Muscle of back (tissue), 11 donors: ENCODE data around the gene RARRES2. TPM values are rescaled to one million over a fixed set of nuclear protein-coding genes. Genes with fewer than 3 reads are reported as not detected.
"Not testable (repeated sequence)": the region's sequence is repeated elsewhere in the genome, so short reads cannot be mapped to it uniquely, and the experiment has no call there.

ENCODE experiments used
- DNase-seq, 3 donors: peaks; one replicate each; pipeline versions ENCODE4 v3.0.0 to v3.0.0-alpha.2; 2013
- polyA plus RNA-seq, 10 donors: library from polyadenylated mRNA; unstranded; fragments of 120-200 nt; gene quantifications; one replicate each; pipeline ENCODE4 v1.2.1, GENCODE V29; 2013; ENCODE audit not compliant: insufficient read length in 10 of 10

The RARRES2 gene
- polyA plus RNA-seq, 10 donors = 35.4 to 70.6 (median 47.5) TPM

GRCh38 chr7:150296802-150297201 lies 44.6 kb downstream of the RARRES2 start:
- DNase-seq = not testable (repeated sequence)

DNA sequence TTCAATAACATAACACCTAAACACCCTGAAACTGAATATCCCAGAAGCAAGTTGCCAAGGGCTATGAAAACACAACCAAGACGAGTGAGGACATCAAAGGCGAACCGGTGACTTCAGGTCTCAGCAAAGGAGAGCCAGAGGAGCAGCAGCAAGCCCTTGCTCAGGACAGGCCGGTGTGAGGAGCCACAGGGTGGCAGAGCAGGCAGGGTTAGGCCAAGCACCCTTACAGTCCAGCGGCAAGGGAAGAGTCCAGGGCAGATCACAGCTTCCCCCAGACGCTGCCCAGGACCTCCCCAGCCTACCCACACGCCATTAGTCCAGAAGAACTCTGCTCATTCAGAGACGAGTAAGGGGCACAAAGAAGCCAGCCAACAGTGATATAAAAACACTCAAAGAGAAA lies 45.8 kb downstream of the RARRES2 start:
- not testable (repeated sequence) for DNase-seq

- not testable (repeated sequence) for DNase-seq
Measured at GRCh38 chr7:150295027-150295426, 46.4 kb downstream of the RARRES2 start.

DNA sequence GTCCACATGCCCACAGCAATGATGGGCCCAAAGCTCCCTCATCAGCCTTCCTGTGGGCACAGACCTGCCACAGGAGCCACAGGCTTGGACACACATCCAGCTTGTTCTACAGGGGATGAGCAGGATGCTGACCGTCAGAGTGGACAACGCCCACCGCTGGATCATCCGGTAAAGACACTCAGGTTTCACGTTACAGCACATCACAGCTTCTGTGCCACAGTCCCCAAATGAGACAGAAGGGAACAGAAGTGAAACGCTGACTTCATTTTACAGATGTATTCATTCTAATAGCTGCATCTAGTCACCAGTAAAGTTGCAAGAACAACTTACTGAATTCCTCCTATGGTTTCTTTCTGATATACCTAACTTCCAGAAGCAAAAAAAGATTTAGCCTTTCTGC lies 51.1 kb downstream of the RARRES2 start:
- not testable (repeated sequence) for DNase-seq

- DNase-seq = not testable (repeated sequence)
Measured at GRCh38 chr7:150288816-150289215, 52.6 kb downstream of the RARRES2 start.

Other genes with a start within 250 kb of the RARRES2 start
- gene LRRC61, start 18.3 kb downstream of the RARRES2 start, polyA plus RNA-seq = 1 to 10 TPM; 4.1 to 9.6 (median 6.2) TPM
- 1 to 10 TPM in 8 of 10 donors, under 1 TPM in 2; 0.59 to 3.2 (median 1.4) TPM for gene ACTR3C, start 18.1 kb downstream of the RARRES2 start, polyA plus RNA-seq
- 10 to 100 TPM; 58.1 to 75.0 (median 65.7) TPM for gene REPIN1, start 27.2 kb upstream of the RARRES2 start, polyA plus RNA-seq
- 1 to 10 TPM; 3.8 to 7.4 (median 5.3) TPM for gene ZNF775, start 37.7 kb upstream of the RARRES2 start, polyA plus RNA-seq
- gene GIMAP8, start 109.0 kb upstream of the RARRES2 start, polyA plus RNA-seq = 1 to 10 TPM; 5.5 to 9.8 (median 7.1) TPM
- 10 to 100 TPM in 5 of 10 donors, 1 to 10 TPM in 5; 7.9 to 20.3 (median 10.6) TPM for gene GIMAP7, start 173.2 kb upstream of the RARRES2 start, polyA plus RNA-seq
- 10 to 100 TPM; 17.1 to 32.7 (median 21.8) TPM for gene GIMAP4, start 225.8 kb upstream of the RARRES2 start, polyA plus RNA-seq